CD14-positive monocyte (primary cell): ENCODE results near the gene UBE2E1. TPM values are rescaled to one million over a fixed set of nuclear protein-coding genes. Genes with fewer than 3 reads are reported as not detected.
A peak's percentile ranks its signal among the peaks of the same experiment; 100 is the strongest.

Experiments
- DNase-seq, 3 donors: peaks; one replicate each; pipeline ENCODE4 v3.0.0-alpha.2; 2011 to 2022
- H2AFZ ChIP-seq: 2 replicates; pipeline ENCODE4 v1.6.0; 2012; ENCODE audit warnings: mild to moderate bottlenecking, low read depth, low read length, inconsistent platforms; ENCODE audit not compliant: insufficient read depth, poor library complexity, severe bottlenecking
- H3K27ac ChIP-seq, 2 donors: 1 replicate in 1 of 2; 2 replicates in 1 of 2; pipeline ENCODE4 v1.5.1; 2012 to 2013; ENCODE audit warnings: low read length in 2 of 2, control low read depth in 1 of 2, inconsistent platforms in 1 of 2, low read depth in 1 of 2, mild to moderate bottlenecking in 1 of 2
- H3K27me3 ChIP-seq, 2 donors: one replicate each; pipeline versions ENCODE4 v1.6.0 to v1.6.1; 2011 to 2013; ENCODE audit warnings: low read length in 2 of 2; ENCODE audit not compliant: control insufficient read depth in 2 of 2, insufficient read depth in 2 of 2
- H3K36me3 ChIP-seq, 2 donors: replicated peaks in 1 of 2; 1 replicate in 1 of 2; 2 replicates in 1 of 2; pipeline versions ENCODE4 v1.5.1 to v1.6.1; 2012 to 2013; ENCODE audit warnings: low read length in 2 of 2, control low read depth in 1 of 2, inconsistent platforms in 1 of 2, mild to moderate bottlenecking in 1 of 2; ENCODE audit not compliant: insufficient read depth in 2 of 2, control insufficient read depth in 1 of 2
- H3K4me1 ChIP-seq, 2 donors: 1 replicate in 1 of 2; 2 replicates in 1 of 2; pipeline versions ENCODE4 v1.5.1 to v1.6.1; 2012 to 2013; ENCODE audit warnings: low read length in 2 of 2, control low read depth in 1 of 2, inconsistent platforms in 1 of 2, mild to moderate bottlenecking in 1 of 2, moderate library complexity in 1 of 2; ENCODE audit not compliant: insufficient read depth in 2 of 2, control insufficient read depth in 1 of 2
- H3K4me2 ChIP-seq: replicated peaks from 2 replicates; pipeline ENCODE3; 2012; ENCODE audit warnings: low read length, moderate library complexity, mild to moderate bottlenecking; ENCODE audit not compliant: poor library complexity, severe bottlenecking; ENCODE audit errors: extremely low read depth
- H3K4me3 ChIP-seq, 3 experiments: fragments of 200-600 bp in 1 of 3; sonication (generic) in 1 of 3; replicated peaks in 1 of 3; 1 replicate in 2 of 3; 2 replicates in 1 of 3; pipeline ENCODE4 v1.5.1; 2011 to 2013; ENCODE audit warnings: low read length in 3 of 3, mild to moderate bottlenecking in 3 of 3, control low read depth in 2 of 3, low read depth in 2 of 3, inconsistent platforms in 1 of 3, moderate library complexity in 1 of 3
- H3K79me2 ChIP-seq: 2 replicates; pipeline ENCODE4 v1.6.0; 2012; ENCODE audit warnings: mild to moderate bottlenecking, control low read depth, inconsistent platforms, low read length, moderate library complexity; ENCODE audit not compliant: insufficient read depth
- H3K9ac ChIP-seq: 2 replicates; pipeline ENCODE4 v1.6.0; 2017; ENCODE audit warnings: low read length, mild to moderate bottlenecking; ENCODE audit not compliant: insufficient read depth, poor library complexity, severe bottlenecking
- H3K9me3 ChIP-seq, 2 donors: replicated peaks in 1 of 2; 1 replicate in 1 of 2; 2 replicates in 1 of 2; pipeline versions ENCODE4 v1.5.1 to v1.6.1; 2012 to 2013; ENCODE audit warnings: low read length in 2 of 2, control low read depth in 1 of 2; ENCODE audit not compliant: control insufficient read depth in 1 of 2, insufficient read depth in 1 of 2
- H4K20me1 ChIP-seq: 2 replicates; pipeline ENCODE4 v1.6.0; 2012; ENCODE audit warnings: mild to moderate bottlenecking, low read length, control low read depth, moderate library complexity; ENCODE audit not compliant: insufficient read depth
- H3K27ac Mint-ChIP-seq, 7 donors: one replicate each; pipeline ENCODE4 v1.8.0; 2020; ENCODE audit warnings: mild to moderate bottlenecking in 7 of 7, mixed read lengths in 7 of 7, moderate library complexity in 6 of 7, inconsistent platforms in 2 of 7
- H3K27me3 Mint-ChIP-seq, 3 donors: one replicate each; pipeline ENCODE4 v1.8.0; 2021 to 2022; ENCODE audit warnings: low read depth in 3 of 3, mild to moderate bottlenecking in 3 of 3, mixed read lengths in 3 of 3, moderate library complexity in 3 of 3, inconsistent platforms in 1 of 3
- H3K36me3 Mint-ChIP-seq, 2 donors: one replicate each; pipeline ENCODE4 v1.8.0; 2020; ENCODE audit warnings: mixed read lengths in 2 of 2, inconsistent platforms in 1 of 2, mild to moderate bottlenecking in 1 of 2
- H3K4me1 Mint-ChIP-seq: one replicate; pipeline ENCODE4 v1.8.0; 2020; ENCODE audit warnings: mild to moderate bottlenecking, mixed read lengths
- H3K4me3 Mint-ChIP-seq, 2 donors: one replicate each; pipeline ENCODE4 v1.8.0; 2020; ENCODE audit warnings: mild to moderate bottlenecking in 2 of 2, mixed read lengths in 2 of 2, moderate library complexity in 1 of 2
- H3K9me3 Mint-ChIP-seq, 7 donors: one replicate each; pipeline ENCODE4 v1.8.0; 2020 to 2022; ENCODE audit warnings: mixed read lengths in 7 of 7, mild to moderate bottlenecking in 6 of 7, moderate library complexity in 6 of 7, inconsistent platforms in 2 of 7
- WGBS: methylation state at CpG from one replicate; pipeline ENCODE4 v1.1.5; 2013; ENCODE audit warnings: missing lambda C conversion rate; ENCODE audit not compliant: insufficient coverage; 5-methylcytosine and 5-hydroxymethylcytosine counted together
- intact Hi-C, 2 donors: fragments of 100-400 bp; cut with micrococcal nuclease; formaldehyde crosslinking; loops; one replicate each; pipeline versions ENCODE4 v1.15.0 to v1.15.1; 2023
- polyA plus RNA-seq, 3 donors: library from polyadenylated mRNA; depleted of rRNA in 1 of 3; unstranded in 2 of 3; stranded (reverse) in 1 of 3; fragments of 300-500 nt in 2 of 3; fragments of >200 nt in 1 of 3; fragmentation: Illumina TruSeq in 2 of 3; gene quantifications; 1 replicate in 2 of 3; 2 replicates in 1 of 3; pipeline ENCODE4 v1.2.3, GENCODE V29; 2012 to 2021
- TF ChIP-seq, protein P1 (sequence below): fragments of 200-600 bp; IDR thresholded peaks from one replicate; pipeline ENCODE4 v1.8.0; 2022; ENCODE audit warnings: antibody characterized with exemption, mild to moderate bottlenecking

The UBE2E1 gene
- polyA plus RNA-seq, 3 donors, result 31.3 to 60.2 (median 34.6) TPM

DNA sequence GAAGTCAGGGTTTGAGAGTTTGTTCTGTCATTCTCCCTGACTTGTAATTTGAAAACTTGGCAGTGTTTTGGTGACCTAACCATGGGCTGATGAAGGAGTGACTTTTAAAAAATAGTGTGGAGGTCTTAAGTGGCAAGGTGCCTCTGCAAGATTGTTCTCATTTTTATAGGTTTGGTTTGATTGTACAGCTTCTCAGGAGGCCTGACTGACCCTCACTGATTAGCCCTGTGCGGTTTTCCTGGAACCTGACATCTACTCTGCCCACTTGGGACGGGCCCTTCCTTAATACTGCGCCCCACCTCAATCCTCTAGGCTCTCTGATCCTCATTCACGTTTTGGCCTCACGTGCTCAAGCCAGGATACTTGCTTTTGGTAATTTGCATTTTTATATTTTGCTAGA is 2.8 kb downstream of the UBE2E1 start:
- Histone ChIP-seq H3K4me2 (peak overlapping the region; percentile 82), H3K36me3 (peaks cover 9 to 17% of the 10 kb centered on the region in 2 donors), H2AFZ (no peak overlapping the region), H3K4me3 (peak overlapping the region in 1 of 3 experiments; percentile 75), H3K9ac (no peak overlapping the region), H3K27ac (no peak overlapping the region), H3K79me2 (peaks cover 69% of the 10 kb centered on the region), H3K9me3 (no peaks in the 10 kb centered on the region), H3K27me3 (no peaks in the 10 kb centered on the region), H4K20me1 (peaks cover 62% of the 10 kb centered on the region), H3K4me1 (peaks cover 31 to 53% of the 10 kb centered on the region in 2 donors)
- Mint-ChIP-seq H3K27ac (no peak overlapping the region), H3K4me1 (peaks cover 50% of the 10 kb centered on the region), H3K36me3 (peaks cover 40 to 42% of the 10 kb centered on the region in 2 donors), H3K27me3 (peaks cover 4 to 5% (median 5%) of the 10 kb centered on the region in 3 donors), H3K9me3 (no peaks in the 10 kb centered on the region), H3K4me3 (peak overlapping the region in 1 of 2 donors; percentile 100)
- DNase-seq, result no peak
- no CpG with 5 or more reads among the region's 5 CpGs for WGBS
- TF ChIP-seq, protein P1, sequence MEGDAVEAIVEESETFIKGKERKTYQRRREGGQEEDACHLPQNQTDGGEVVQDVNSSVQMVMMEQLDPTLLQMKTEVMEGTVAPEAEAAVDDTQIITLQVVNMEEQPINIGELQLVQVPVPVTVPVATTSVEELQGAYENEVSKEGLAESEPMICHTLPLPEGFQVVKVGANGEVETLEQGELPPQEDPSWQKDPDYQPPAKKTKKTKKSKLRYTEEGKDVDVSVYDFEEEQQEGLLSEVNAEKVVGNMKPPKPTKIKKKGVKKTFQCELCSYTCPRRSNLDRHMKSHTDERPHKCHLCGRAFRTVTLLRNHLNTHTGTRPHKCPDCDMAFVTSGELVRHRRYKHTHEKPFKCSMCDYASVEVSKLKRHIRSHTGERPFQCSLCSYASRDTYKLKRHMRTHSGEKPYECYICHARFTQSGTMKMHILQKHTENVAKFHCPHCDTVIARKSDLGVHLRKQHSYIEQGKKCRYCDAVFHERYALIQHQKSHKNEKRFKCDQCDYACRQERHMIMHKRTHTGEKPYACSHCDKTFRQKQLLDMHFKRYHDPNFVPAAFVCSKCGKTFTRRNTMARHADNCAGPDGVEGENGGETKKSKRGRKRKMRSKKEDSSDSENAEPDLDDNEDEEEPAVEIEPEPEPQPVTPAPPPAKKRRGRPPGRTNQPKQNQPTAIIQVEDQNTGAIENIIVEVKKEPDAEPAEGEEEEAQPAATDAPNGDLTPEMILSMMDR, result no peak
- intact Hi-C loops, result loop anchor here (5.0 to 10.0 kb wide), 2 partner anchors 64 to 66 kb away; no protein-coding TSS in a partner anchor

DNA sequence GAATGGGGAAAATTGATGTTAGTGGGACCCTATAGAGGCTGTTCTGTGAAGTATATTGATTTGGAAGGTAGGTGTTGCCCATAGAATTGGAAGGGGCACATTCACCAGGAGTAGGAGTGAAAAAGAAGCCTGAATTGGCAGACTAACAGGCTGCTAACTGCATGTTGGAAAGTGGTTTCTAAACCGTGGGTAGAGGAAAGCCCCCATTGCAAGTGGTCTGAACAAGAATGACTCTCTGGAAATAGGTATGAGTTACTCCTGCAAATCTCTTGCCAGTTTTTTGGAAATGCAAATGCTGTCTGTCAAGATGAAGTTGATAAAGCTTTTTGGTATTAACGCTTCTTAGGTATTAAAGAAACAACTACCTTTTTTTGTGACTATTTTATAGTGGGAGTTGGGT is 3.5 kb downstream of the UBE2E1 start:
- H3K9me3 Mint-ChIP-seq, result no peaks in the 10 kb centered on the region
- DNase-seq, result no peak
- Histone ChIP-seq H3K4me1 (peaks cover 31 to 53% of the 10 kb centered on the region in 2 donors), H3K36me3 (peaks cover 9 to 23% of the 10 kb centered on the region in 2 donors), H3K27ac (no peak overlapping the region), H3K9me3 (no peaks in the 10 kb centered on the region), H2AFZ (no peak overlapping the region), H3K4me3 (peak overlapping the region in 1 of 3 experiments; percentile 75), H3K27me3 (no peaks in the 10 kb centered on the region), H3K79me2 (peaks cover 76% of the 10 kb centered on the region), H4K20me1 (peaks cover 69% of the 10 kb centered on the region), H3K4me2 (peak overlapping the region; percentile 80), H3K9ac (no peak overlapping the region)
- peaks cover 4 to 5% (median 5%) of the 10 kb centered on the region in 3 donors for H3K27me3 Mint-ChIP-seq
- 33% methylated on average over 1 of the region's 2 CpGs for WGBS
- peaks cover 44% of the 10 kb centered on the region in 2 donors for H3K36me3 Mint-ChIP-seq
- H3K27ac Mint-ChIP-seq, result peak overlapping the region in 1 of 7 donors; percentile 29
- intact Hi-C loops, result loop anchor here (5.0 to 10.0 kb wide), 2 partner anchors 64 to 67 kb away; no protein-coding TSS in a partner anchor
- peaks cover 50% of the 10 kb centered on the region for H3K4me1 Mint-ChIP-seq
- TF ChIP-seq, protein P1, result no peak
- H3K4me3 Mint-ChIP-seq, result peak overlapping the region in 1 of 2 donors; percentile 97
